Esophagus muscularis mucosa (tissue), 4 donors: Measurements from ENCODE around the gene KRTAP9-9. TPM values are rescaled to one million over a fixed set of nuclear protein-coding genes. Genes with fewer than 3 reads are reported as not detected.
"Not testable (repeated sequence)": the region's sequence is repeated elsewhere in the genome, so short reads cannot be mapped to it uniquely, and the experiment has no call there.

Source experiments
- DNase-seq: peaks from one replicate; pipeline ENCODE4 v3.0.0-alpha.2; 2017; ENCODE audit errors: extremely low spot score
- H3K27ac ChIP-seq, 4 donors: fragments of 200-600 bp; sonication (generic); replicated peaks in 1 of 4; 1 replicate in 3 of 4; 2 replicates in 1 of 4; pipeline ENCODE4 v1.5.1; 2016 to 2019; ENCODE audit warnings: mild to moderate bottlenecking in 1 of 4
- H3K27me3 ChIP-seq, 4 donors: fragments of 200-600 bp; sonication (generic); one replicate each; pipeline versions ENCODE4 v1.5.1 to v1.6.0; 2016 to 2019
- H3K36me3 ChIP-seq, 4 donors: fragments of 200-600 bp; sonication (generic); one replicate each; pipeline ENCODE4 v1.5.1; 2016 to 2019
- H3K4me1 ChIP-seq, 4 donors: fragments of 200-600 bp; sonication (generic); one replicate each; pipeline ENCODE4 v1.5.1; 2016 to 2019
- H3K4me3 ChIP-seq, 4 donors: fragments of 200-600 bp; sonication (generic); 1 replicate in 2 of 4; 2 replicates in 2 of 4; pipeline ENCODE4 v1.5.1; 2016 to 2019; ENCODE audit warnings: mild to moderate bottlenecking in 4 of 4, moderate library complexity in 1 of 4
- H3K9me3 ChIP-seq, 4 donors: fragments of 200-600 bp; sonication (generic); 1 replicate in 3 of 4; 2 replicates in 1 of 4; pipeline ENCODE4 v1.5.1; 2016 to 2019
- EP300 ChIP-seq: sonication (generic); formaldehyde crosslinking; IDR thresholded peaks from one replicate; pipeline ENCODE4 v1.6.1; 2017; ENCODE audit warnings: antibody characterized with exemption
- POLR2A ChIP-seq: fragments of 450-650 bp; IDR thresholded peaks from one replicate; pipeline ENCODE4 v1.6.1; 2017; ENCODE audit warnings: antibody characterized with exemption, moderate library complexity, mild to moderate bottlenecking, low read depth
- POLR2AphosphoS5 ChIP-seq, 2 donors: sonication (generic); formaldehyde crosslinking; IDR thresholded peaks; one replicate each; pipeline ENCODE4 v1.6.1; 2017; ENCODE audit warnings: antibody characterized with exemption in 2 of 2
- WGBS: methylation state at CpG from one replicate; pipeline ENCODE4 v1.1.5; 2018; 5-methylcytosine and 5-hydroxymethylcytosine counted together
- intact Hi-C: fragments of 100-400 bp; cut with DNase I; formaldehyde crosslinking; loops from one replicate; pipeline ENCODE4 v1.15.1; 2023
- total RNA-seq, 4 donors: library from RNA; depleted of rRNA; stranded (reverse); fragments of >200 nt; gene quantifications; one replicate each; pipeline versions ENCODE4 v1.1.0 to v1.2.1, GENCODE V29; 2016
- TF ChIP-seq, protein P1 (sequence below), 3 experiments: fragments of 200-600 bp in 2 of 3; fragments of 450-650 bp in 1 of 3; sonication (generic) in 2 of 3; IDR thresholded peaks; one replicate each; pipeline ENCODE4 v1.5.1; 2017 to 2019; ENCODE audit warnings: antibody characterized with exemption in 3 of 3, mild to moderate bottlenecking in 2 of 3, moderate library complexity in 1 of 3

Gene KRTAP9-9
- total RNA-seq, 4 donors from 2014 or later = not detected

GRCh38 chr17:41271858-41272257, 16.7 kb downstream of the KRTAP9-9 start:
- no peak for TF ChIP-seq POLR2AphosphoS5 (IDR thresholded peaks at IDR 0.05)
- TF ChIP-seq, protein P1, sequence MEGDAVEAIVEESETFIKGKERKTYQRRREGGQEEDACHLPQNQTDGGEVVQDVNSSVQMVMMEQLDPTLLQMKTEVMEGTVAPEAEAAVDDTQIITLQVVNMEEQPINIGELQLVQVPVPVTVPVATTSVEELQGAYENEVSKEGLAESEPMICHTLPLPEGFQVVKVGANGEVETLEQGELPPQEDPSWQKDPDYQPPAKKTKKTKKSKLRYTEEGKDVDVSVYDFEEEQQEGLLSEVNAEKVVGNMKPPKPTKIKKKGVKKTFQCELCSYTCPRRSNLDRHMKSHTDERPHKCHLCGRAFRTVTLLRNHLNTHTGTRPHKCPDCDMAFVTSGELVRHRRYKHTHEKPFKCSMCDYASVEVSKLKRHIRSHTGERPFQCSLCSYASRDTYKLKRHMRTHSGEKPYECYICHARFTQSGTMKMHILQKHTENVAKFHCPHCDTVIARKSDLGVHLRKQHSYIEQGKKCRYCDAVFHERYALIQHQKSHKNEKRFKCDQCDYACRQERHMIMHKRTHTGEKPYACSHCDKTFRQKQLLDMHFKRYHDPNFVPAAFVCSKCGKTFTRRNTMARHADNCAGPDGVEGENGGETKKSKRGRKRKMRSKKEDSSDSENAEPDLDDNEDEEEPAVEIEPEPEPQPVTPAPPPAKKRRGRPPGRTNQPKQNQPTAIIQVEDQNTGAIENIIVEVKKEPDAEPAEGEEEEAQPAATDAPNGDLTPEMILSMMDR (IDR thresholded peaks at IDR 0.05) = no peak
- TF ChIP-seq POLR2A = no peak
- no peak for TF ChIP-seq EP300
- intact Hi-C loops = no loop called here
- Histone ChIP-seq H3K27ac (no peak overlapping the region), H3K36me3 (no peaks in the 10 kb centered on the region), H3K9me3 (no peaks in the 10 kb centered on the region), H3K27me3 (peaks cover 0 to 10% (median 0%) of the 10 kb centered on the region in 4 donors), H3K4me1 (no peaks in the 10 kb centered on the region), H3K4me3 (no peak overlapping the region)
- no peak for DNase-seq
- WGBS = 88% methylated on average over 1 of the region's 1 CpG

DNA sequence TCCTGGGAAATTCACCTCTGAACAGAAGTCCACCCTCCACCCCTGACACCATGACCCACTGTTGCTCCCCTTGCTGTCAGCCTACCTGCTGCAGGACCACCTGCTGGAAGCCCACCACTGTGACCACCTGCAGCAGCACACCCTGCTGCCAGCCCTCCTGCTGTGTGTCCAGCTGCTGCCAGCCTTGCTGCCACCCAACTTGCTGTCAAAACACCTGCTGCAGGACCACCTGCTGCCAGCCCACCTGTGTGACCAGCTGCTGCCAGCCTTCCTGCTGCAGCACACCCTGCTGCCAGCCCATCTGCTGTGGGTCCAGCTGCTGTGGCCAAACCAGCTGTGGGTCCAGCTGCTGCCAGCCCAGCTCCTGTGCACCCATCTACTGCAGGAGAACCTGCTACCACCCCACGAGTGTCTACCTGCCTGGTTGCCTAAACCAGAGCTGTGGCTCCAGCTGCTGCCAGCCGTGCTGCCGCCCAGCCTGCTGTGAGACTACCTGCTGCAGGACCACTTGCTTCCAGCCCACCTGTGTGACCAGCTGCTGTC, 20.5 kb downstream of the KRTAP9-9 start, which contains the start of gene KRTAP9-7:
Gene KRTAP9-7, plus strand, starts transcription at position 51 of the 543 bp plus-strand sequence. Its CDS starts 0 bp downstream, at position 51.
- H3K4me1 ChIP-seq, H3K4me3 ChIP-seq, DNase-seq, intact Hi-C loops, H3K27me3 ChIP-seq, H3K9me3 ChIP-seq, H3K27ac ChIP-seq, H3K36me3 ChIP-seq: not testable (repeated sequence)
- 89% methylated on average over 3 of the region's 3 CpGs for WGBS

- intact Hi-C loops = no loop called here
- H3K36me3 ChIP-seq = no peaks in the 10 kb centered on the region
- DNase-seq = no peak
- no peaks in the 10 kb centered on the region for H3K4me1 ChIP-seq
- H3K27ac ChIP-seq = no peak overlapping the region
- peaks cover 0 to 10% (median 2%) of the 10 kb centered on the region in 4 donors for H3K27me3 ChIP-seq
- H3K4me3 ChIP-seq = no peak overlapping the region
- TF ChIP-seq, protein P1 (IDR thresholded peaks at IDR 0.05) = no peak
- TF ChIP-seq POLR2A (no peak), POLR2AphosphoS5 (IDR thresholded peaks at IDR 0.05) (no peak), EP300 (no peak)
- H3K9me3 ChIP-seq = no peaks in the 10 kb centered on the region
- WGBS = 85% methylated on average over 3 of the region's 3 CpGs
Observed at GRCh38 chr17:41278176-41278955, 23.2 kb downstream of the KRTAP9-9 start.

- intact Hi-C loops = no loop called here
- no peak for DNase-seq
- Histone ChIP-seq H3K4me3 (no peak overlapping the region), H3K9me3 (no peaks in the 10 kb centered on the region), H3K4me1 (peaks cover 0 to 11% (median 10%) of the 10 kb centered on the region in 4 donors), H3K36me3 (no peaks in the 10 kb centered on the region), H3K27ac (no peak overlapping the region), H3K27me3 (peaks cover 0 to 4% (median 0%) of the 10 kb centered on the region in 4 donors)
- TF ChIP-seq, protein P1 (IDR thresholded peaks at IDR 0.05) = no peak
- TF ChIP-seq EP300 (no peak), POLR2AphosphoS5 (IDR thresholded peaks at IDR 0.05) (no peak), POLR2A (no peak)
- 36% methylated on average over 3 of the region's 3 CpGs for WGBS
Observed at GRCh38 chr17:41284043-41284442, 28.9 kb downstream of the KRTAP9-9 start.

DNA sequence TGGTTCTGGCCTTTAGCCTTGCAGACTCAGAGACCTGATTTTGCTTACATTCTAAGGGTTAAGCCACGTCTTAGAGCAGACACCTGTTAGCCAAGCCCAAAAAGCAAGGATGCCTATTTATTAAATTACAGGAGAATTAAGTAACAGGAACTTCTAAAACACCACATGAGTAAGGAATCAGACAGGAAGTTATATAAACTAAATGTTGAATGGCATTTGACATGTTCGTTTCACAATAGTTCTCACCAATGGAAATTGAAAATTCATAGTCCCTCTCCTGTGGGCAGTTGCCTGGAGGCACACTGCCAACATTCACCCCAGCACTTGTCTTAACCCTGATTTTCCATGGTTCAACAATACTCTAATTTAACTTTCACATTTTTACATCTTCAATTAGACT, 29.4 kb downstream of the KRTAP9-9 start:
- Histone ChIP-seq H3K9me3 (no peaks in the 10 kb centered on the region), H3K36me3 (no peaks in the 10 kb centered on the region), H3K4me3 (no peak overlapping the region), H3K4me1 (peaks cover 0 to 11% (median 10%) of the 10 kb centered on the region in 4 donors), H3K27me3 (peaks cover 0 to 4% (median 0%) of the 10 kb centered on the region in 4 donors), H3K27ac (no peak overlapping the region)
- TF ChIP-seq POLR2A (no peak), EP300 (no peak), POLR2AphosphoS5 (IDR thresholded peaks at IDR 0.05) (no peak)
- TF ChIP-seq, protein P1 (IDR thresholded peaks at IDR 0.05) = no peak
- no peak for DNase-seq
- WGBS = 19% methylated on average over 2 of the region's 2 CpGs
- intact Hi-C loops = no loop called here
